Lung (tissue), 12 donors: ENCODE measurements around the gene ACOT12. TPM values are rescaled to one million over a fixed set of nuclear protein-coding genes. Genes with fewer than 3 reads are reported as not detected.
A peak's percentile ranks its signal among the peaks of the same experiment; 100 is the strongest.

Source experiments
- ATAC-seq: fragments of 200-7000 bp; cut with Tn5 transposase; one replicate; pipeline ENCODE4 v1.9.1; 2020; ENCODE audit warnings: moderate number of reproducible peaks; ENCODE audit not compliant: insufficient read depth, low FRiP score
- DNase-seq, 3 donors: peaks; one replicate each; pipeline ENCODE4 v3.0.0-alpha.2; 2013 to 2017
- H3K27ac ChIP-seq, 2 donors: one replicate each; pipeline ENCODE4 v1.5.1; 2013; ENCODE audit warnings: mild to moderate bottlenecking in 2 of 2, moderate library complexity in 2 of 2, control low read depth in 1 of 2, inconsistent platforms in 1 of 2, low read depth in 1 of 2, low read length in 1 of 2
- H3K27me3 ChIP-seq, 3 donors: one replicate each; pipeline ENCODE4 v1.5.1; 2013; ENCODE audit warnings: low read length in 2 of 3; ENCODE audit not compliant: control insufficient read depth in 3 of 3, insufficient read depth in 3 of 3
- H3K36me3 ChIP-seq, 4 donors: one replicate each; pipeline ENCODE4 v1.5.1; 2013; ENCODE audit warnings: low read length in 4 of 4, mild to moderate bottlenecking in 1 of 4, moderate library complexity in 1 of 4; ENCODE audit not compliant: control insufficient read depth in 4 of 4, insufficient read depth in 4 of 4
- H3K4me1 ChIP-seq, 5 donors: one replicate each; pipeline ENCODE4 v1.5.1; 2013; ENCODE audit warnings: low read length in 5 of 5, mild to moderate bottlenecking in 2 of 5, moderate library complexity in 1 of 5; ENCODE audit not compliant: control insufficient read depth in 5 of 5, insufficient read depth in 5 of 5
- H3K4me3 ChIP-seq: one replicate; pipeline ENCODE4 v1.5.1; 2013; ENCODE audit warnings: mild to moderate bottlenecking, control low read depth, moderate library complexity
- H3K9ac ChIP-seq, 2 donors: one replicate each; pipeline ENCODE4 v1.5.1; 2013; ENCODE audit warnings: low read length in 2 of 2, control low read depth in 1 of 2; ENCODE audit not compliant: insufficient read depth in 1 of 2
- H3K9me3 ChIP-seq, 4 donors: one replicate each; pipeline ENCODE4 v1.5.1; 2013; ENCODE audit warnings: low read length in 3 of 4, mild to moderate bottlenecking in 1 of 4, moderate library complexity in 1 of 4; ENCODE audit not compliant: control insufficient read depth in 4 of 4, insufficient read depth in 3 of 4
- CTCF ChIP-seq: IDR thresholded peaks from 2 replicates; pipeline ENCODE4 v1.5.1; 2012; ENCODE audit warnings: mild to moderate bottlenecking; ENCODE audit errors: control extremely low read depth, extremely low read depth
- WGBS, 2 donors: extraction: QIAGEN DNeasy Blood & Tissue Kit; methylation state at CpG; one replicate each; pipeline ENCODE4 v1.1.7; 2013; 5-methylcytosine and 5-hydroxymethylcytosine counted together
- polyA plus RNA-seq, 2 donors: library from polyadenylated mRNA; stranded (reverse); fragments of 200-250 nt; gene quantifications; one replicate each; pipeline ENCODE4 v1.2.1, GENCODE V29; 2013
- total RNA-seq, 2 donors: library from RNA; depleted of rRNA in 1 of 2; stranded (reverse); fragments of >200 nt in 1 of 2; gene quantifications; one replicate each; pipeline ENCODE4 v1.2.1, GENCODE V29; 2014 to 2021
- donor health status: control.
- donor health status: control.
- donor health status: Bipolar disorder and iron deficiency.
- donor health status: healthy.
- donor health status: DM: yes; HTN: yes; CAD: no.

Gene ACOT12
- total and polyA plus RNA-seq, 4 donors = not detected

DNA sequence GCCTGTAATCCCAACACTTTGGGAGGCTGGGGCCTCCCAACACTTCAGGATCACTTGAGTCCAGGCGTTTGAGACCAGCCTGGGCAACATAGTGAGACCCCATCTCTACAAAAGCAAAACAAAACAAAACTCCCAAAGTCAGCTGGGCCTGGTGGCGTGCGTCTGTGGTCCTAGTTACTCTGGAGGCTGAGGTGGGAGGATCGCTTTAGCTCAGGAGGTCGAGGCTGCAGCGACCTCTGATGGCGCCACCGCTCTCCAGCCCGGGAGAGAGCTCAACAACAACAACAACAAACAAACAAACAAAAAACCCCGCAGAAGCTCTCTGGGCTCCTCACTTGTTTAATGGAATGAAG lies 528 bp downstream of the ACOT12 start:
- Histone ChIP-seq H3K4me1 (peaks cover 0 to 9% (median 3%) of the 10 kb centered on the region in 5 donors), H3K27ac (no peak overlapping the region), H3K9ac (no peak overlapping the region), H3K4me3 (no peak overlapping the region), H3K9me3 (peaks cover 0 to 3% (median 1%) of the 10 kb centered on the region in 4 donors), H3K36me3 (no peaks in the 10 kb centered on the region), H3K27me3 (peaks cover 0 to 2% (median 0%) of the 10 kb centered on the region in 3 donors)
- WGBS, 2 donors = 27 to 33% methylated on average over 10 of the region's 10 CpGs
- no peak for TF ChIP-seq CTCF
- no peak for DNase-seq
- ATAC-seq = no peak

- H3K27ac ChIP-seq = no peak overlapping the region
- no peak overlapping the region for H3K4me3 ChIP-seq
- ATAC-seq (no peak), DNase-seq (no peak)
- peaks cover 0 to 4% (median 1%) of the 10 kb centered on the region in 5 donors for H3K4me1 ChIP-seq
- no peaks in the 10 kb centered on the region for H3K36me3 ChIP-seq
- no peak overlapping the region for H3K9ac ChIP-seq
- TF ChIP-seq CTCF = no peak
- H3K27me3 ChIP-seq = no peaks in the 10 kb centered on the region
- no peaks in the 10 kb centered on the region for H3K9me3 ChIP-seq
These were observed 4.9 kb downstream of the ACOT12 start for GRCh38 chr5:81389025-81389424.

- no peak for TF ChIP-seq CTCF
- H3K36me3 ChIP-seq = no peaks in the 10 kb centered on the region
- no peak for DNase-seq
- no peaks in the 10 kb centered on the region for H3K27me3 ChIP-seq
- no peaks in the 10 kb centered on the region for H3K9me3 ChIP-seq
- H3K27ac ChIP-seq = no peak overlapping the region
- no peak overlapping the region for H3K9ac ChIP-seq
- no peak overlapping the region for H3K4me3 ChIP-seq
- WGBS, 2 donors = 84 to 88% methylated on average over 4 of the region's 4 CpGs
- no peak for ATAC-seq
- no peaks in the 10 kb centered on the region for H3K4me1 ChIP-seq
These were observed 5.8 kb downstream of the ACOT12 start for GRCh38 chr5:81388169-81388568.

DNA sequence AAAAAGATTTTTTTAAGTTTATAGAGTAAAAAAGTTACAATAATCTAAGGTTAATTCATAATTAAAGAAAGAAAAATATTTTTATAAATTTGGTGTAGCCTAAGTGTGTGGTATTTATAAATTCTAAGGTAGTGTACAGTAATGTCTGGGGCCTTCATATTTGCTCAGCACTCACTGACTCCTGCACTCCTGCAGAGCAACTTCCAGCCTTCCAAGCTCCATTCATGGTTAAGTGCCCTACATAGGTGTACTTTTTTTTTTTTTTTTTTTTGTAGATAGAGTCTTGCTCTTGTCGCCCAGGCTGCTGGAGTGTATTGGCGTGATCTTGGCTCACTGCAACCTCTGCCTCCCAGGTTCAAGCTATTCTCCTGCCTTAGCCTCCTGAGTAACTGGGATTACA lies 10.1 kb downstream of the ACOT12 start:
- no peaks in the 10 kb centered on the region for H3K36me3 ChIP-seq

More for the DNA sequence above, 10.1 kb downstream of the ACOT12 start:
- Histone ChIP-seq H3K27ac (no peak overlapping the region), H3K9me3 (no peaks in the 10 kb centered on the region), H3K9ac (no peak overlapping the region), H3K4me1 (no peaks in the 10 kb centered on the region), H3K27me3 (no peaks in the 10 kb centered on the region), H3K4me3 (no peak overlapping the region)
- ATAC-seq (no peak), DNase-seq (peak in 2 of 3 donors; percentile 29 to 58)
- TF ChIP-seq CTCF = no peak
- WGBS, 2 donors = 74 to 83% methylated on average over 2 of the region's 2 CpGs
